Astrocyte (in vitro differentiated cells and primary cell): ENCODE measurements around the gene ZNF165. TPM values are rescaled to one million over a fixed set of nuclear protein-coding genes. Genes with fewer than 3 reads are reported as not detected.

Experiments used
- DNase-seq: peaks from one replicate; pipeline ENCODE4 v3.0.0-alpha.2; 2010; ENCODE audit warnings: low read depth
- FAIRE-seq: peaks from 2 replicates; lab custom pipeline; 2011; peaks lifted over from hg19 to GRCh38; lab: Jason Lieb, UNC
- H2AFZ ChIP-seq: 2 replicates; pipeline ENCODE4 v1.6.0; 2012; ENCODE audit warnings: low read depth, low read length, inconsistent platforms
- H3K27ac ChIP-seq: 2 replicates; pipeline ENCODE4 v1.5.1; 2011; ENCODE audit warnings: low read depth, low read length, inconsistent platforms
- H3K27me3 ChIP-seq: 2 replicates; pipeline ENCODE4 v1.6.0; 2011; ENCODE audit warnings: low read length, inconsistent platforms; ENCODE audit not compliant: insufficient read depth
- H3K36me3 ChIP-seq: 2 replicates; pipeline ENCODE4 v1.5.1; 2011; ENCODE audit warnings: low read length, inconsistent platforms; ENCODE audit not compliant: insufficient read depth
- H3K4me1 ChIP-seq: 2 replicates; pipeline ENCODE4 v1.5.1; 2011; ENCODE audit warnings: low read length, inconsistent platforms; ENCODE audit not compliant: insufficient read depth
- H3K4me2 ChIP-seq: 2 replicates; pipeline ENCODE4 v1.6.0; 2012; ENCODE audit warnings: low read length, inconsistent platforms
- H3K4me3 ChIP-seq: 2 replicates; pipeline ENCODE4 v1.5.1; 2011; ENCODE audit warnings: low read depth, mild to moderate bottlenecking, low read length, inconsistent platforms; ENCODE audit not compliant: insufficient read depth
- H3K79me2 ChIP-seq: 2 replicates; pipeline ENCODE4 v1.6.0; 2012; ENCODE audit warnings: mild to moderate bottlenecking, low read length, inconsistent platforms; ENCODE audit not compliant: insufficient read depth
- H3K9ac ChIP-seq: 2 replicates; pipeline ENCODE4 v1.6.0; 2012; ENCODE audit warnings: mild to moderate bottlenecking, low read length, inconsistent platforms
- H3K9me3 ChIP-seq: 2 replicates; pipeline ENCODE4 v1.5.1; 2012; ENCODE audit warnings: low read depth, mild to moderate bottlenecking, low read length, inconsistent platforms; ENCODE audit not compliant: insufficient read depth
- H4K20me1 ChIP-seq: 2 replicates; pipeline ENCODE4 v1.6.0; 2012; ENCODE audit warnings: low read length, inconsistent platforms; ENCODE audit not compliant: insufficient read depth
- H3K27ac Mint-ChIP-seq: one replicate; pipeline ENCODE4 v1.8.0; 2021; ENCODE audit warnings: mild to moderate bottlenecking, mixed read lengths; ENCODE audit not compliant: unreplicated experiment
- H3K27me3 Mint-ChIP-seq: one replicate; pipeline ENCODE4 v1.8.0; 2021; ENCODE audit warnings: low read depth, mixed read lengths; ENCODE audit not compliant: unreplicated experiment
- H3K36me3 Mint-ChIP-seq: one replicate; pipeline ENCODE4 v1.8.0; 2021; ENCODE audit warnings: low read depth, mixed read lengths; ENCODE audit not compliant: unreplicated experiment
- H3K4me1 Mint-ChIP-seq: one replicate; pipeline ENCODE4 v1.8.0; 2021; ENCODE audit warnings: low read depth, mixed read lengths; ENCODE audit not compliant: unreplicated experiment
- H3K4me3 Mint-ChIP-seq: one replicate; pipeline ENCODE4 v1.8.0; 2021; ENCODE audit warnings: mild to moderate bottlenecking, moderate library complexity, mixed read lengths; ENCODE audit not compliant: unreplicated experiment
- H3K9me3 Mint-ChIP-seq: one replicate; pipeline ENCODE4 v1.8.0; 2021; ENCODE audit warnings: mild to moderate bottlenecking, mixed read lengths; ENCODE audit not compliant: unreplicated experiment
- EZH2 ChIP-seq: IDR thresholded peaks from 2 replicates; pipeline ENCODE4 v1.6.1; 2012; ENCODE audit warnings: mild to moderate bottlenecking, low read length, inconsistent platforms; ENCODE audit not compliant: insufficient read depth
- total RNA-seq: library from RNA; stranded (reverse); gene quantifications from 2 replicates; pipeline ENCODE4 v1.2.1, GENCODE V29; 2021
- TF ChIP-seq, protein P1 (sequence below): IDR thresholded peaks from 2 replicates; pipeline ENCODE4 v1.5.1; 2011; ENCODE audit warnings: low read depth, mild to moderate bottlenecking, inconsistent platforms, low read length, moderate library complexity; ENCODE audit not compliant: insufficient read depth

Gene ZNF165
- total RNA-seq, 1 donor from 2014 or later, result 0.75 TPM

DNA sequence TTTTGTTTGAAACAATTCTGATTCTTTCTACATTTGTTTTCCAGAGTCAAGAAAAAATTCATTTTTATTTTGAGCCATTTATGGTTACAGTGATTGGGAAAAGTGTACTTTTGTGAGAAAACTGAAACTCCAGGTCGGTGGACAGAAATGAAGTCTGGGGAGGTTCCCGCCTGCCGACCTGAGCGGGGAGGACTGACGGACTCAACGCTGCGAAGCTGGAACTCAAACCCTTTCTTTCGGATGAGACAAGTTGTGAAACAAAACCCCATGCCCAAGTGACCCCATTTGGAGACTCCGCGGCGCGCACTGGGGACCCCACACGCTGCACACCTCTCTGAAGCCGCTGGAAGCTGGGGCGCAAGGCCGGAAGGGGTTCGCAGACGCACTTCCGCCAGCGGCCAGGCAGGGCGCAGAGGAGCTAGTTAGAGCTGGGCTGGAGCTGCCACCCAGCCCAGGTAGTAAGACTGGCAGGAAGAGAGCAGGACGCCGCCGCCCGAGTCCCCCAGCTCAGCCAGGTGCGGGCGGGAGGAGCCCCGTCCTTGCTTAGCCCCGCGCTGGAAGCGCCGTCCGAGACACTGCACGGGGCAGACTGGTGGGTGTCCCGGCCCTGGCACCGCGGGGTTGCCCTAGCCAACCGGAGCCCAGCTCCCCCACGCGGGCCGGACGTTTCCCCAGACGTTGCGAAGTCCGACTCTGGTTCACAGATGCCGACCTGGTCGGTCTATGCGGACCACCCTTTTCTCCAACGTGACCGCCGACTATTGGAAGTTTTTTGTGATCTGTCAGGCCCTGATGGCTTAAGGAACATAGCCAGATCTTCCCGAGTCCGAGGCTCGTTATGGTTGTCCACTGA is 24.2 kb downstream of the ZNF165 start:
- Histone ChIP-seq H3K4me1 (peaks cover 6% of the 10 kb centered on the region), H4K20me1 (no peaks in the 10 kb centered on the region), H3K27ac (peak overlapping the region; percentile 56), H2AFZ (peak overlapping the region; percentile 87), H3K9ac (peak overlapping the region; percentile 79), H3K9me3 (no peaks in the 10 kb centered on the region), H3K27me3 (no peaks in the 10 kb centered on the region), H3K79me2 (no peaks in the 10 kb centered on the region), H3K36me3 (no peaks in the 10 kb centered on the region), H3K4me2 (peak overlapping the region; percentile 86), H3K4me3 (peak overlapping the region; percentile 79)
- peaks cover 19% of the 10 kb centered on the region for H3K27me3 Mint-ChIP-seq
- H3K27ac Mint-ChIP-seq, result peak overlapping the region; percentile 81
- peaks cover 4% of the 10 kb centered on the region for H3K9me3 Mint-ChIP-seq
- DNase-seq (peak; percentile 68), FAIRE-seq (no peak)
- TF ChIP-seq, protein P1, sequence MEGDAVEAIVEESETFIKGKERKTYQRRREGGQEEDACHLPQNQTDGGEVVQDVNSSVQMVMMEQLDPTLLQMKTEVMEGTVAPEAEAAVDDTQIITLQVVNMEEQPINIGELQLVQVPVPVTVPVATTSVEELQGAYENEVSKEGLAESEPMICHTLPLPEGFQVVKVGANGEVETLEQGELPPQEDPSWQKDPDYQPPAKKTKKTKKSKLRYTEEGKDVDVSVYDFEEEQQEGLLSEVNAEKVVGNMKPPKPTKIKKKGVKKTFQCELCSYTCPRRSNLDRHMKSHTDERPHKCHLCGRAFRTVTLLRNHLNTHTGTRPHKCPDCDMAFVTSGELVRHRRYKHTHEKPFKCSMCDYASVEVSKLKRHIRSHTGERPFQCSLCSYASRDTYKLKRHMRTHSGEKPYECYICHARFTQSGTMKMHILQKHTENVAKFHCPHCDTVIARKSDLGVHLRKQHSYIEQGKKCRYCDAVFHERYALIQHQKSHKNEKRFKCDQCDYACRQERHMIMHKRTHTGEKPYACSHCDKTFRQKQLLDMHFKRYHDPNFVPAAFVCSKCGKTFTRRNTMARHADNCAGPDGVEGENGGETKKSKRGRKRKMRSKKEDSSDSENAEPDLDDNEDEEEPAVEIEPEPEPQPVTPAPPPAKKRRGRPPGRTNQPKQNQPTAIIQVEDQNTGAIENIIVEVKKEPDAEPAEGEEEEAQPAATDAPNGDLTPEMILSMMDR, result peak; percentile 19
- no peak for TF ChIP-seq EZH2
- H3K4me3 Mint-ChIP-seq, result peak overlapping the region; percentile 95
- peaks cover 3% of the 10 kb centered on the region for H3K36me3 Mint-ChIP-seq
- peaks cover 4% of the 10 kb centered on the region for H3K4me1 Mint-ChIP-seq

GRCh38 chr6:28105245-28105639 is 24.9 kb downstream of the ZNF165 start:
- Histone ChIP-seq H2AFZ (peak overlapping the region; percentile 87), H3K27ac (peak overlapping the region; percentile 56), H3K27me3 (no peaks in the 10 kb centered on the region), H3K36me3 (no peaks in the 10 kb centered on the region), H4K20me1 (no peaks in the 10 kb centered on the region), H3K9me3 (no peaks in the 10 kb centered on the region), H3K4me3 (peak overlapping the region; percentile 79), H3K4me2 (peak overlapping the region; percentile 86), H3K9ac (peak overlapping the region; percentile 79), H3K79me2 (no peaks in the 10 kb centered on the region), H3K4me1 (peaks cover 6% of the 10 kb centered on the region)
- DNase-seq (peak; percentile 14), FAIRE-seq (peak; percentile 29)
- Mint-ChIP-seq H3K27me3 (peaks cover 14% of the 10 kb centered on the region), H3K27ac (peak overlapping the region; percentile 7), H3K4me3 (peak overlapping the region; percentile 95), H3K9me3 (peaks cover 3% of the 10 kb centered on the region), H3K4me1 (peaks cover 4% of the 10 kb centered on the region), H3K36me3 (no peaks in the 10 kb centered on the region)
- TF ChIP-seq, protein P1, result no peak
- no peak for TF ChIP-seq EZH2

DNA sequence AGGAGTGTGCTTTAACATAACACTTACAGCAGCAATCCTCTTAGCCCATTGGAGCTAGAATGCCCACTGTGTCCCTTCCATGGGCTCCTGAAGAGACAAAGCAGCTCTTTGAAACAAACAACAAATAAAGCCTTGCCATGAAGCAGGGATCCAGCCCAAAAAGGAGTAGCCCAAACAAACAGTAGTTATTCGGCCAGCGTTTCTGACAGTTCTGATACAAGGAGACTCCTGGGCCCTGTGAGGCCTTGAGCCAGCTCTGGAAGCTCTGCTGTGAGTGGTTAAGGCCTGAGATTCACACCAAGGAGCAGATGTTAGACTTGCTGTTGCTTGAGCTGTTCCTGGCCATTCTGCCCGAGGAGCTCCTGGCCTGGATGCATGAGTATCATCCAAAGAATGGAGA is 27.1 kb downstream of the ZNF165 start:
- H4K20me1 ChIP-seq, result no peaks in the 10 kb centered on the region
- H3K4me1 ChIP-seq, result peaks cover 6% of the 10 kb centered on the region
- no peaks in the 10 kb centered on the region for H3K9me3 ChIP-seq
- no peaks in the 10 kb centered on the region for H3K27me3 ChIP-seq
- H3K27me3 Mint-ChIP-seq, result no peaks in the 10 kb centered on the region
- no peaks in the 10 kb centered on the region for H3K36me3 ChIP-seq
- FAIRE-seq, result no peak
- H3K9ac ChIP-seq, result no peak overlapping the region
- TF ChIP-seq, protein P1, result no peak
- no peak for TF ChIP-seq EZH2
- no peak overlapping the region for H2AFZ ChIP-seq
- H3K27ac Mint-ChIP-seq, result no peak overlapping the region
- H3K79me2 ChIP-seq, result no peaks in the 10 kb centered on the region
- H3K4me3 Mint-ChIP-seq, result peak overlapping the region; percentile 60
- H3K9me3 Mint-ChIP-seq, result no peaks in the 10 kb centered on the region
- DNase-seq, result no peak
- peaks cover 4% of the 10 kb centered on the region for H3K4me1 Mint-ChIP-seq
- H3K4me3 ChIP-seq, result no peak overlapping the region
- no peak overlapping the region for H3K27ac ChIP-seq
- H3K4me2 ChIP-seq, result no peak overlapping the region
- H3K36me3 Mint-ChIP-seq, result no peaks in the 10 kb centered on the region
